ENCODE results near the gene TRAM2. TPM values are rescaled to one million over a fixed set of nuclear protein-coding genes. Genes with fewer than 3 reads are reported as not detected.
A peak's percentile ranks its signal among the peaks of the same experiment; 100 is the strongest.

Gene TRAM2
- total RNA-seq, 2 experiments from 2014 or later = 5.7 to 6.5 TPM

DNA sequence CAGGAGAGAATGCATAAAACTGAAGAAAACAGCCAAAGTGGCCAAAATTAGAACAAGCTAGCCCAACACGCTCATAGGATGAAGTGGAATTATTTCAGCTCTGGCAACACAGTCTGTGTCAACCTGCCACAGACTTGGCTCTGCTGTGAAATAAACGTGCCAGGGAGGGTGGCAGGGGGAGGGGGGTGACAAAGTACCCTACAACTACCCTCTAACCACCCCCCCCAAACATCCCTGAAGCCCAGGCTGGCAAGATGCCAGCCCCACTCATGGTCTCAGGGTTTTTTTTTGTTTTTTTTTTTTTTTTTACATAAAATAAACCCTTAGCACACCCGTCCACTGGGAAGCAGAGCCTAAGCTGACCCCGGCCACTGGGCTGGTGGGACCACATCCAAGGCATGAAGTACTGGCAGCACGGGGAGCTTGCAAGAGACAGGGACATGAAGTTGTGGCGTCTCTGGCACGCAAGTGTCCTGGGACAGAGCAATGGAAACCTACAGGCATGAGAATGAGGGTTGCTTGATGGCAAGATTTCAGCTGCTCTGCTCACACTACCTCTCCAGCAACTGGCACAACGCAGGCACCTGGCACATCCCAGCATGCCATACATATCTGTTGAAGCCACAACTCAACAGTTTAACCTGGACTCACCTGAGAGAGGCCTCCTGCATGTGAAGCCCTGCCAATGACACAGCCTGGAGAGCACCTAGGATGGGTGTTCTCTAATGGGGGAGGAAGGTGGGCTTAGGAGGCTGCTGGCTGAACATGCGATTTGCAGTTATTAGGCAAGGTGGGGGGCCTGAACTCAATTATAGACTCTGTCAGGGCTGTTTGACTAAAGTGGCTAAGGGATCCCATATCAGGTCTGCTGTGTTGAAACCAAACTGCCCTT is 76.4 kb downstream of the TRAM2 start:
- ChIA-PET POLR2A (no interaction called here), CTCF (interaction anchor here (0.6 kb wide), 1 partner anchor 149 kb away, joined by 3 read pairs; no protein-coding TSS in a partner anchor)
- Mint-ChIP-seq H3K27ac (no peak overlapping the region), H3K36me3 (ENCODE audit: low read depth) (no peaks in the 10 kb centered on the region), H3K9me3 (no peaks in the 10 kb centered on the region), H3K27me3 (no peaks in the 10 kb centered on the region), H3K4me3 (no peak overlapping the region), H3K4me1 (peaks cover 14% of the 10 kb centered on the region)
- no peak for DNase-seq

- ChIA-PET POLR2A (no interaction called here), CTCF (interaction anchor here (0.5 to 0.6 kb wide), 2 partner anchors 148 to 860 kb away, joined by 3 to 4 read pairs; no protein-coding TSS in a partner anchor)
- H3K27ac Mint-ChIP-seq = no peak overlapping the region
- H3K4me3 Mint-ChIP-seq = no peak overlapping the region
- peaks cover 17% of the 10 kb centered on the region for H3K4me1 Mint-ChIP-seq
- H3K9me3 Mint-ChIP-seq = peaks cover 5% of the 10 kb centered on the region
- H3K36me3 Mint-ChIP-seq (ENCODE audit: low read depth) = no peaks in the 10 kb centered on the region
- H3K27me3 Mint-ChIP-seq = no peaks in the 10 kb centered on the region
- no peak for DNase-seq
Measured at GRCh38 chr6:52499681-52500236, 77.1 kb downstream of the TRAM2 start.

DNA sequence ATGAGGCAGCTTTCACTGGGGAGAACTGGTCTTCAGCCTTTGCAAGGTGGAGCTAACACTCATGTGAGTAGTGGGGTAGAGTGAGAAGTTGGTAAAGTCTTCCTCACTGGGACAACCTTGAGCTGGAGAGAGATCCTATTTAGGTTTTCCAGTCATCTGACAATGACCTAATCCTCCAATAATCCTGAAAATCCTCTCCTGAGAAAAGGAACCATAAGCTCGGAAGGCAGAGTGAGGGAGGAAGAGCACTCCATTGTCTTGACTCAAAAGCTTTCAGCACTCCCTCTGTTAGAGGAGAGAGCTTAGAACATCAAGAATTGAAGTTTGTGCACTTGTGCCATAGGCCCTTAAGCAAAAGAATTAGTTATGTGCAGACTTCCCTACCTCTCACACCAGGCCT is 77.8 kb downstream of the TRAM2 start:
- Mint-ChIP-seq H3K4me3 (no peak overlapping the region), H3K27ac (no peak overlapping the region), H3K36me3 (ENCODE audit: low read depth) (no peaks in the 10 kb centered on the region), H3K27me3 (no peaks in the 10 kb centered on the region), H3K4me1 (peaks cover 23% of the 10 kb centered on the region), H3K9me3 (peaks cover 7% of the 10 kb centered on the region)
- ChIA-PET CTCF (interaction anchor here (0.5 to 0.7 kb wide), 2 partner anchors 9 to 861 kb away, joined by 3 to 4 read pairs; no protein-coding TSS in a partner anchor), POLR2A (no interaction called here)
- no peak for DNase-seq

DNA sequence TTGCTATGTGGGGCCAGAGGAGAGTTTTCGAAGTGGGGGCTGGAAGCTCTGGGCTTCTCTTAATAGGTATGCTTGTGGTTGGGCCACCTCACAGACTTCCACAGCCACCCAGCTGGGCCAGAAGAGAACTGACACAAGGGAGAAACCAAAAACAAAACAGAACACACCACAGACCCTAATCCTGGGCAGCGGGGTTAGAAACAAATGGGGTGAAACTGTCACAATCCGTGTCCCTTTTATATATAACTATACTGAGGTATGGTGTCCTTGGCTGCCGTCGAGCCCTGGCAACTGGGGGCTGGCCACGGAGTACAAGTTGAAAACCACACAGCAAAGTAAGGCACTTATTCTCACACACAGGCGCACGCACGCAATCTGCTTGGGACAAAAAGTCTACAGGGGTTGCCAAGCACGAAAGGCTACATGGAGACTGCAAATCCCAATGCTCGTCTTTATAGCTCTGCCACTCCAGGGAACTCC is 78.3 kb downstream of the TRAM2 start:
- POLR2A ChIA-PET = no interaction called here
- no peak overlapping the region for H3K27ac Mint-ChIP-seq

DNA sequence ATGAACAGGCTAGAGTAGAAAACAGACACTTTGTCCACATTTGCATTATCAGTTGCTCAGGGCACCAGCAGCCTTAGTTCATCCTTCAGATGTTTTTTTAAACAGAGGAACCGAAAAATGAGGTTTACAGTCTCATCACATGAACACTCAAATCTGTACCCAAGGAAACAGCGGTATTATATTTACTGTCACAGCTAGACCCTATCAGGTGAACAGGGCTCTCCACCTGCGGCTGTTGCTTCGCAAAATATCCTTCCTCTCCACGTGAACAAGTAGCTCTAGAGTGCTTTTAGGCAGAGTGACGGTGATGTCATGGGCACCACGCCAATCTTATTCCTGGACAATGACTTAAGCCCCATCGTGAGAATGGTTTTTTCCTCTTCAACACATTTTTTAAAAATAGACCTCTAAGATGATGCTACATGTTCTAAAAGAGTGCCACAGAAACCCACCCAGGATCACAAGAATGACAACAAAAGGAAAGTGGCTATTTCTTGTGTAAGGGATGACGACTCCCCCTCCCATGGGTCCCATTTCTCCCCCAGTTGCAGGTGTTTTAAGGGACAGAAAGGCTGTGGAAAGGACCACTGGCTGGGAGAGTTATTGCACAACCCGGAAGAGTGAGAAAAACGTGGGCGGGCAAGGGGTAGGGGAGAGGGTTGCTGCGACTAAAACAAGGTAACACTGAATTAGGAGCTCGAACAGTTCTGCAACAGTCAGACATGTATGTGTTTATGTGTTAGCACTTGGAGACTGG is 79.0 kb downstream of the TRAM2 start:
- peaks cover 32% of the 10 kb centered on the region for H3K4me1 Mint-ChIP-seq
- no peak overlapping the region for H3K4me3 Mint-ChIP-seq
- H3K9me3 Mint-ChIP-seq = peaks cover 7% of the 10 kb centered on the region
- ChIA-PET POLR2A (no interaction called here), CTCF (no interaction called here)
- H3K27me3 Mint-ChIP-seq = no peaks in the 10 kb centered on the region
- no peaks in the 10 kb centered on the region for H3K36me3 Mint-ChIP-seq (ENCODE audit: low read depth)
- no peak overlapping the region for H3K27ac Mint-ChIP-seq
- no peak for DNase-seq

More for the DNA sequence above, 78.3 kb downstream of the TRAM2 start:
- H3K36me3 Mint-ChIP-seq (ENCODE audit: low read depth) = no peaks in the 10 kb centered on the region
- no peak for DNase-seq
- peaks cover 7% of the 10 kb centered on the region for H3K9me3 Mint-ChIP-seq
- H3K4me3 Mint-ChIP-seq = no peak overlapping the region
- peaks cover 27% of the 10 kb centered on the region for H3K4me1 Mint-ChIP-seq
- CTCF ChIA-PET = interaction anchor here (0.7 kb wide), 1 partner anchor 9 kb away, joined by 3 read pairs; no protein-coding TSS in a partner anchor
- no peaks in the 10 kb centered on the region for H3K27me3 Mint-ChIP-seq

DNA sequence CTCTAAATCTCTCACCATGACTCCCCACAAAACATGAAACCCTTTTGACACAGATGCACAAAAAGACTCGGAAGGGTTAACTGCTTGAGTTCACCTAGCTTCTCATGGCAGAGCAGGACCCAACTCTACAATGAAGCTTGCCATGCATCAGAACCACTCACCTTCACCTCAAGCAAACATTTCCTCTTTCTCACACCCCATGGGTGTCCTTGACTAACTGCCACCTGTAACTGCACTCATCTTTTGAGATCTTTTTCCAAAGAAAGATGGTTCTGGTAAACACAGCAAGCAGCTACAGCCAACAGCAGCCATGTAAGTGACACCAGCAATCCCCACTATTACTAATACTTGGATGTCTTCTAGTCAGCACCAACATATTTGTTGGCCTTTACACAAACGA is 80.2 kb downstream of the TRAM2 start:
- no peak for DNase-seq
- Mint-ChIP-seq H3K27me3 (no peaks in the 10 kb centered on the region), H3K4me1 (peaks cover 37% of the 10 kb centered on the region), H3K27ac (no peak overlapping the region), H3K9me3 (peaks cover 7% of the 10 kb centered on the region), H3K36me3 (ENCODE audit: low read depth) (no peaks in the 10 kb centered on the region), H3K4me3 (no peak overlapping the region)
- POLR2A ChIA-PET = no interaction called here
- CTCF ChIA-PET = interaction anchor here (0.8 kb wide), 1 partner anchor 80 kb away, joined by 3 read pairs; the partner anchor contains the start of gene TRAM2

- no peaks in the 10 kb centered on the region for H3K36me3 Mint-ChIP-seq (ENCODE audit: low read depth)
- H3K27me3 Mint-ChIP-seq = no peaks in the 10 kb centered on the region
- H3K4me1 Mint-ChIP-seq = peaks cover 38% of the 10 kb centered on the region
- H3K4me3 Mint-ChIP-seq = no peak overlapping the region
- CTCF ChIA-PET = interaction anchor here (0.8 to 1.2 kb wide), 2 partner anchors 77 to 80 kb away, joined by 3 to 5 read pairs; partner anchors contain the start of gene TRAM2
- POLR2A ChIA-PET = no interaction called here
- H3K27ac Mint-ChIP-seq = no peak overlapping the region
- DNase-seq = no peak
- peaks cover 7% of the 10 kb centered on the region for H3K9me3 Mint-ChIP-seq
Measured at GRCh38 chr6:52495922-52496321, 80.9 kb downstream of the TRAM2 start.

GRCh38 chr6:52494298-52495072 is 82.4 kb downstream of the TRAM2 start:
- CTCF ChIA-PET = no interaction called here
- H3K36me3 Mint-ChIP-seq (ENCODE audit: low read depth) = no peaks in the 10 kb centered on the region

DNA sequence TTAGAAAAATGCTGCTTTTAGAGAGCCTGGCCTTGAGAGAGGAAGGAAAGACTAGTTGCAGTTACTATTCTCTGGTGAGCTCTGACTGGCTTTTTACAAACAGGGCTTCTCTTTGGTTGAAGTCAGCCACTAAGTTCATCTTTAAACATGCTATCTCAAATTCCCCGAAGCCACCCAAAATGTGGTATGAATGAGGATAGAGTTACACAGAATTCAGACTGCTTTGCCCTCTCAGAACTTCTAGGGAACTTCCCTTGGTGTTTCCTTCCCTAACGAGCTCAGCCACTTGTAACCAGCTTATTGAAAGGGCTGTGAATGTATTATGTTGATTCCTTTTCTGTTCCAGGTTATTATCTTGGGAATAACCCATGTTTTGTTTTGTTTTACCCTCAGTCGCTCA is 83.2 kb downstream of the TRAM2 start:
- CTCF ChIA-PET = interaction anchor here (0.7 kb wide), 1 partner anchor 174 kb away, joined by 3 read pairs; no protein-coding TSS in a partner anchor
- Mint-ChIP-seq H3K27me3 (peaks cover 2% of the 10 kb centered on the region), H3K27ac (peak overlapping the region; percentile 6)

More at GRCh38 chr6:52494298-52495072, 82.4 kb downstream of the TRAM2 start:
- no peak for DNase-seq
- Mint-ChIP-seq H3K27me3 (no peaks in the 10 kb centered on the region), H3K4me3 (no peak overlapping the region), H3K9me3 (peaks cover 7% of the 10 kb centered on the region), H3K27ac (no peak overlapping the region), H3K4me1 (peaks cover 38% of the 10 kb centered on the region)
- POLR2A ChIA-PET = no interaction called here

GRCh38 chr6:52491203-52492069 is 85.4 kb downstream of the TRAM2 start:
- H3K4me3 Mint-ChIP-seq = no peak overlapping the region
- H3K27me3 Mint-ChIP-seq = peaks cover 2% of the 10 kb centered on the region
- DNase-seq = no peak
- peaks cover 31% of the 10 kb centered on the region for H3K4me1 Mint-ChIP-seq
- CTCF ChIA-PET = no interaction called here
- POLR2A ChIA-PET = no interaction called here
- no peaks in the 10 kb centered on the region for H3K36me3 Mint-ChIP-seq (ENCODE audit: low read depth)
- H3K27ac Mint-ChIP-seq = no peak overlapping the region
- H3K9me3 Mint-ChIP-seq = peaks cover 7% of the 10 kb centered on the region

More for the DNA sequence above, 83.2 kb downstream of the TRAM2 start:
- H3K9me3 Mint-ChIP-seq = peaks cover 7% of the 10 kb centered on the region
- peaks cover 38% of the 10 kb centered on the region for H3K4me1 Mint-ChIP-seq
- POLR2A ChIA-PET = interaction anchor here (0.8 kb wide), 1 partner anchor 69 kb away, joined by 3 read pairs; no protein-coding TSS in a partner anchor
- DNase-seq = no peak
- H3K4me3 Mint-ChIP-seq = no peak overlapping the region
- H3K36me3 Mint-ChIP-seq (ENCODE audit: low read depth) = no peaks in the 10 kb centered on the region

- Mint-ChIP-seq H3K36me3 (ENCODE audit: low read depth) (no peaks in the 10 kb centered on the region), H3K4me1 (peaks cover 23% of the 10 kb centered on the region), H3K27ac (no peak overlapping the region), H3K9me3 (peaks cover 3% of the 10 kb centered on the region), H3K27me3 (peaks cover 2% of the 10 kb centered on the region), H3K4me3 (no peak overlapping the region)
- CTCF ChIA-PET = interaction anchor here (0.7 kb wide), 1 partner anchor 9 kb away, joined by 3 read pairs; no protein-coding TSS in a partner anchor
- POLR2A ChIA-PET = no interaction called here
- DNase-seq = no peak
Measured at GRCh38 chr6:52489881-52490280, 87.0 kb downstream of the TRAM2 start.

DNA sequence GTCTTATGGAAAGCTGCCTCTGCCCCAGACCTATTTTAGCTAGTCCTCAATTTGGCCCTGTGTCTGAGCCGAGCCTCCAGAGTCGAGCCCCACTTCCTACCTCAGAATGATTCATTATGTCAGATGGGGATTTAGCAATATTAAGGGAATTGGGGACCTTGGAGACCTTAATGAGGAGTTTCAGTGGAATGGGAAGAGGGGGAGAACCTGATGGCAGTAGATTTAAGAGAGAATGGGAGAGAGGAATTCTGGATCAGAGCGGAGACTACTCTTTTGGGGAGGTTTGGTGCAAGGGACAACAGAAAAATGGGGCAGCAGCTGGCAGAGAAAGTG is 93.2 kb downstream of the TRAM2 start:
- Mint-ChIP-seq H3K9me3 (no peaks in the 10 kb centered on the region), H3K4me3 (no peak overlapping the region), H3K36me3 (ENCODE audit: low read depth) (no peaks in the 10 kb centered on the region), H3K27ac (no peak overlapping the region), H3K4me1 (no peaks in the 10 kb centered on the region), H3K27me3 (no peaks in the 10 kb centered on the region)
- ChIA-PET CTCF (no interaction called here), POLR2A (no interaction called here)
- no peak for DNase-seq

All from activated CD4-positive, alpha-beta memory T cell treated with anti-CD3 and anti-CD28 coated beads, Interleukin-2, amount 10 ng/mL, durations not matched to agents 7 days and 5 days (primary cell).